ENCODE data around the gene MRPL49.

MRPL49 gene

DNA sequence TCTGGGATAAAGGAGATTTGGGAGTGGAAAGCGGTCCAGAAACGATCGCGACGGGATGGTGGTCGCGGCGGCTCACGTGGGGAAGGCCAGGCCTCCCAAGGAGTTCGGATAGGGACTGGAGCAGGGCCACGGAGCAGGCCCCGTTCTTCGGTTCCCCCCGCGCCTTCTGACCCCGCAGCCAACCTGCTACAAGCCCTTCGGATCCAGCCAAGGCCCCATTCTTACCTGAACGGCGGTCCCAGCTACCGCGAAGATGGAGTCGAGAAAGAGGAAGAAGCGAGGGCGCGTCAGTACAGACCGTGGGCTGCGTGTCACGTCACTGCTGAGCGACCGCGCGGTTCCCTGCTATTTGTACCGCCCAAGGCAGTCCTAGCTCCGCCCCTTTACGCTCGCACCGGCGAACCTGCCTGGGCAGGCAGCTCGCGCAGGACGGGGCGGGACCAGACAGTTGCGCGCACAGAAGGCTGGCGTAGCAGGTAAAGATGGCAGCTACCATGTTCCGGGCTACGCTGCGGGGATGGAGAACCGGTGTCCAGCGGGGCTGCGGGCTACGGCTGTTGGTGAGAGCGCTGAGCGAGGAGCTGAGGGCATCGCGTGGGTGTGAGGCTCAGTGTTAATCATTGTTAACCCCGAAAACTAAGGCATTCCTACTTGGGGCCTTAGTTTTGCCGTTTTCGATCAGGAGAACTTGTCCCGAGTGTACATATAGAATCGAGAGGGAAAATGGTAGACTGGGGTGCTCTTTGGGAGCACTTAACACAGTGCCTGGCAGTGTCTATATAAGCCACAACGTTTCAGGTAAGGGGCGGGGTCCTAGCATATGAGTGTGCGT is at the start of gene MRPL49, which contains the start of gene FAU:
MRPL49 (plus strand) TSS at position 457 of the 832 bp plus-strand sequence; CDS start at position 483, 26 bp downstream.
FAU (minus strand) TSS at position 270 of the 832 bp plus-strand sequence. CDS start 321 bp downstream, outside the sequence.
- Histone ChIP-seq H3K79me2 (ENCODE audit: control insufficient read depth, insufficient read depth, low read length, unreplicated experiment) (peaks cover 49% of the 10 kb centered on the region), H3K4me1 (ENCODE audit: control insufficient read depth, insufficient read depth, low read length, unreplicated experiment) (peaks cover 13% of the 10 kb centered on the region), H3K36me3 (ENCODE audit: insufficient read depth, low read length) (peaks cover 17% of the 10 kb centered on the region; the same call in 1 of the 2 replicates)

DNA sequence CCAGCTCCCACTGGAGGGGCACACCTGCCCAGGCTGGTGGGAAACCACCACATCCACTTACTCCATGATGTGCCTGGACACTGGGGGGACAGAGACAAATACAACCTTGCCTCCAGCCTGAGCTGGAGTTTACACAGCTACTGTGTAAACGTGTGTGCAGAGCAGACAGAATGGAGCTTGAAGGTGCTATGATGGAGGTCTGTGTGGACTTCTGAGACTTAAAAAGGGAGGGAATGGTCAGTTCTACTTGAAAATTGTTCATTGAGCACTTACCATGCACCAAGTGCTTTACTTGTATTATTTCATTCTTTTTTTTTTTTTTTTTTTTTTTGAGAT is 49.5 kb upstream of the MRPL49 start:
- Histone ChIP-seq H3K79me2 (ENCODE audit: control insufficient read depth, insufficient read depth, low read length, unreplicated experiment) (no peaks in the 10 kb centered on the region), H3K27ac (ENCODE audit: low read depth, low read length) (no peak overlapping the region), H3K4me1 (ENCODE audit: control insufficient read depth, insufficient read depth, low read length, unreplicated experiment) (no peaks in the 10 kb centered on the region), H3K4me3 (ENCODE audit: low read depth, low read length) (no peak overlapping the region), H2AFZ (ENCODE audit: low read length, unreplicated experiment) (no peak overlapping the region), H3K36me3 (ENCODE audit: insufficient read depth, low read length) (no peaks in the 10 kb centered on the region), H3K27me3 (ENCODE audit: insufficient read depth, low read length) (no peaks in the 10 kb centered on the region)

More for the DNA sequence above, at the start of gene MRPL49, which contains the start of gene FAU:
- H3K27ac ChIP-seq (ENCODE audit: low read depth, low read length), result peak within 1 kb of the TSS; percentile 78
- H3K27me3 ChIP-seq (ENCODE audit: insufficient read depth, low read length), result no peaks in the 10 kb centered on the region
- peak within 1 kb of the TSS; percentile 100 for H3K4me3 ChIP-seq (ENCODE audit: low read depth, low read length)
- H2AFZ ChIP-seq (ENCODE audit: low read length, unreplicated experiment), result peak within 1 kb of the TSS; percentile 70

DNA sequence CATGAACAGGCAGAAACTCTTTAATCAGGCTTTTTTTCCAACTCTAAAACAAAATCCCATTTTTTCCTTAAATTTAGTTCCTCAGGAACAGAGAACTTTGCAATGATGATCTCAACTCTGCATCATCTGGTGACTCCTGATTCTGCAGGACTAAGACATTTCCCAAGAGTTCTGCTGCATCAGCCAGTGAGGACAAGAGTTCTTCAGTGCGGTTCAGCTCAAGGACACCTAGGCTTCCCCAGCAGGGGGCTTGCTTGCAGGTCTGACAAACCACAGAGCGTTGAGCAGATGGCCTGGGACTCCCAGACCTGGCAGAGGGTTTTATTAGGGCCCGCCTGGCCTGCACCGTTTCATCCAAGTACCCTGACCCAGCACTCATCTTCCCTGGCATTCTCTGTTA is 44.7 kb upstream of the MRPL49 start:
- Histone ChIP-seq H3K79me2 (ENCODE audit: control insufficient read depth, insufficient read depth, low read length, unreplicated experiment) (peaks cover 39% of the 10 kb centered on the region), H3K27ac (ENCODE audit: low read depth, low read length) (no peak overlapping the region)

DNA sequence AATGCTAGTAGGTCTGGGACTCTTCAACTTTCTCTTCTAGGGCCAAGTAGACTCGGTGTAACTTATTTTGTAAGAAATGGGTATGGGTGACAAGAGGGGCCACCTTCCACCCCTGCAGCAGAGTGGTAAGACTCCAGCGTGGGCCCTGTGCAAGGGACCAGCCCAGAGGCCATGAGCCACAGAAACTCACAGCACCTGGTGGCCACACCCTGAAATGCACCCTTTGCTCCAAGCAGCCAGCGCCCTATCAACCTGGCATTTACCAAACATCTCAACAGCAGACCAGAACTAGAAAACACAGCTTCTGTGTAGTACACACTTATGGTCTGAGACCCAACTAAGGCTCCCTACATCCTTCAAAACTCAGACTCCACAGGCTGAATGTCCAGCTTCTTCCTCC is 44.0 kb upstream of the MRPL49 start:
- Histone ChIP-seq H3K27ac (ENCODE audit: low read depth, low read length) (no peak overlapping the region), H3K4me1 (ENCODE audit: control insufficient read depth, insufficient read depth, low read length, unreplicated experiment) (peaks cover 10% of the 10 kb centered on the region), H3K4me3 (ENCODE audit: low read depth, low read length) (no peak overlapping the region), H3K27me3 (ENCODE audit: insufficient read depth, low read length) (no peaks in the 10 kb centered on the region), H3K36me3 (ENCODE audit: insufficient read depth, low read length) (peaks cover 8% of the 10 kb centered on the region; the same call in 1 of the 2 replicates), H2AFZ (ENCODE audit: low read length, unreplicated experiment) (no peak overlapping the region), H3K79me2 (ENCODE audit: control insufficient read depth, insufficient read depth, low read length, unreplicated experiment) (peaks cover 46% of the 10 kb centered on the region)

More for the DNA sequence above, 44.7 kb upstream of the MRPL49 start:
- no peaks in the 10 kb centered on the region for H3K27me3 ChIP-seq (ENCODE audit: insufficient read depth, low read length)
- H3K4me3 ChIP-seq (ENCODE audit: low read depth, low read length), result no peak overlapping the region
- H2AFZ ChIP-seq (ENCODE audit: low read length, unreplicated experiment), result no peak overlapping the region
- H3K4me1 ChIP-seq (ENCODE audit: control insufficient read depth, insufficient read depth, low read length, unreplicated experiment), result peaks cover 4% of the 10 kb centered on the region
- peaks cover 4% of the 10 kb centered on the region; the same call in 1 of the 2 replicates for H3K36me3 ChIP-seq (ENCODE audit: insufficient read depth, low read length)

DNA sequence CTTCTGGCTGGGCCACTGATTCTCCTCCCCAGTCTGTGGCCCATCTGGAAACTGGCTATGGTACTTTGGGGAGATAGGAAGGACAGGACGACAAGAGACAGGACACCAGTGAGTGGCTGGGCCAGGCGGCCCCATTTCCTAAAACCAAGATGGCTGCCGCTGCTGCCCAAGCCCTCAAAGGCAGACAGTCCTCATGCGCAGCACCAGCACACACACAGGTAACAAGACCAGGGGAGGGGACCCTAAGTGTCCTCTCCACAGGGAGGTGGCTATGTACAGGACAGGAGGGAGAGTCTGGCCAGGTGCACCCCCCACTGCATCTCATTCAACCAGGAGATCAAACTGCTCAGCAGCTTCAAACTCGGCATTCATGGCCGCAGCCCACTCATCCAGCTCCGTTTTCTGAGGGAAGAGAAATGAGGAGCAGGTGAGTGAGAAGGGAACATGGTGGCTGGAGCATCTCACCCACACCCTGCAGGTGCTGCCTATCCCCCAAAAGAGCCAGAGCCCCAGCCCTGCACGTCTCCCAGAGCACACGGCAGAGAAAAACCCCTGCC is 43.3 kb upstream of the MRPL49 start:
- Histone ChIP-seq H3K27ac (ENCODE audit: low read depth, low read length) (no peak overlapping the region), H3K36me3 (ENCODE audit: insufficient read depth, low read length) (peaks cover 8% of the 10 kb centered on the region; the same call in 1 of the 2 replicates), H3K27me3 (ENCODE audit: insufficient read depth, low read length) (no peaks in the 10 kb centered on the region), H3K4me1 (ENCODE audit: control insufficient read depth, insufficient read depth, low read length, unreplicated experiment) (peaks cover 10% of the 10 kb centered on the region), H3K79me2 (ENCODE audit: control insufficient read depth, insufficient read depth, low read length, unreplicated experiment) (peaks cover 53% of the 10 kb centered on the region), H3K4me3 (ENCODE audit: low read depth, low read length) (no peak overlapping the region), H2AFZ (ENCODE audit: low read length, unreplicated experiment) (no peak overlapping the region)

DNA sequence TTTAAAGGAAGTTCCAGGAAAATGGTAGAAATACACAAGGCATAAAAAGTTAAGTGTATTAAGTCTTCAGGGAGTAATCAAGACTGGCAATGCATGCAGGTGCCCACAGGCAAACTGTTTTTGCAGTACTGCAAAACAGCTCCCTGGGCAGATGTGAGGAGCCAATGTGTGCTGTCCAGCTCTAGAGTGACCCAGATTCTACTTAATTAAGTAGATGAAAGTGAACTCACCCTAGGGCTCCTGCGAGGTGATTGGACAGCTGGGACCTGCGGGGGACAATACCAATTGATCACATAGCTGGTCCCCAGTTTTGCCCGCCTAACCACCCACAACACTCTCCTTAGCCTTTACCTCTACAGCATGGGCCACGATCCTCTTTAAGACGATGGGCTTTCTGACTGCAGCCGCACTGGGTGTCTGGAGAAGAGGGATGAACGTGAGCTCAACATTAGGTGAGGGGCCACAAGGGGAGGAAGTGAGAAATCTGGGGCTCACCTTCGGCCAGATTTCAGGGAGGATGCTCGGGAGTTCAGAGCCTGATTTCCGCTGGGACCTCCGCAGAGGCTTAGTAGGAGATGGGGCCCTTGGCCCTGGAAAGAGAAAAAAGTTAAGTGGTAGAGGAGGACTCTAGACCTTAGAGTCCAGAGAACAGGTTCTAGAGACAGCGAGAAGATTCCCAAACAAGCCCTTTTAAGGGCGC is 38.8 kb upstream of the MRPL49 start:
- peak overlapping the region; percentile 97 for H3K4me3 ChIP-seq (ENCODE audit: low read depth, low read length)
- H2AFZ ChIP-seq (ENCODE audit: low read length, unreplicated experiment), result peak overlapping the region; percentile 92
- peaks cover 65% of the 10 kb centered on the region for H3K79me2 ChIP-seq (ENCODE audit: control insufficient read depth, insufficient read depth, low read length, unreplicated experiment)
- H3K27me3 ChIP-seq (ENCODE audit: insufficient read depth, low read length), result no peaks in the 10 kb centered on the region
- peak overlapping the region; percentile 87 for H3K27ac ChIP-seq (ENCODE audit: low read depth, low read length)
- H3K36me3 ChIP-seq (ENCODE audit: insufficient read depth, low read length), result peaks cover 12% of the 10 kb centered on the region; the same call in 1 of the 2 replicates
- H3K4me1 ChIP-seq (ENCODE audit: control insufficient read depth, insufficient read depth, low read length, unreplicated experiment), result peaks cover 21% of the 10 kb centered on the region

DNA sequence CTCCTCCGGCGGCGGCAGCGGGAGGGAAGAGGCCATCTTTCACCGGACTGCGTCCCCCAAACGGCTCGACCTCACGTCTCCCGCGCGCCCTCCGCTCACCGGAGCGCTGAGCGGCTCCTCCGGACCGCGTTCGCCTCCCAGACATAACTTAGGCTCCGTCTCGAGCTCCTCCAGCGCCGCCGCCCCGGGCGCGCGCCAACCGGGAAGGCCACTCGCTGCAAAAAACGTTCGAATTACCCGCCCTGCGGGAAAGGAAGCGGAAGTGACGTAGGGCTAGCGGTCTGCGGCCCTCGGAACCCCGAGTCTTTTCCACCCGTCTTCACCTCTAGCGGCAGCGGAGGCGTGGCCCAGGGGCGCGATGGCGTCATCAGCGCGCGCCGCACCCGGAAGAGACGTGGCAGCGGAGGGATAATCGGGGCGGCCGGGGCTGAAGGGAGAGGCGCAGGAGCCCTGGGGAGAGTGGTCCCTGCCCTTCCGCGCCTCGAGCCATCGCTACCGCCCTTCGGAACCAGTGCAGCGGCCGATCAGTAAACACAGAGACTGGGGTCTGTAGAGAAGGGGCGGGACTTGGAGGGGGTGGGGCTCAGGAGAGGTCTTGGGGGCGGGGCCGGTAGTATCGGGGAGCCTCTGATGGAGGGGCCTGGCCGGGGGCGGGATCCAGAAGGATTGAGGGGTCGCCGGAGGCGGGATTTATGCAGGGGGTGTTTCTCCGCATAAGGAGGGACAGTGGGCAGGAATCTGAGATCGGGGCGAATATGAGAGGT is 38.1 kb upstream of the MRPL49 start, which contains the start of the genes CDCA5 and ZFPL1:
CDCA5 (minus strand) TSS at position 207 of the 764 bp plus-strand sequence; CDS start at position 145, 62 bp downstream.
ZFPL1 (plus strand) TSS at position 389 of the 764 bp plus-strand sequence. CDS start 477 bp downstream, outside the sequence.
- Histone ChIP-seq H3K4me3 (ENCODE audit: low read depth, low read length) (peak within 1 kb of the TSS; percentile 97), H3K36me3 (ENCODE audit: insufficient read depth, low read length) (peaks cover 8% of the 10 kb centered on the region; the same call in 1 of the 2 replicates), H3K4me1 (ENCODE audit: control insufficient read depth, insufficient read depth, low read length, unreplicated experiment) (peaks cover 21% of the 10 kb centered on the region), H2AFZ (ENCODE audit: low read length, unreplicated experiment) (peak within 1 kb of the TSS; percentile 92), H3K27ac (ENCODE audit: low read depth, low read length) (peak within 1 kb of the TSS; percentile 87), H3K79me2 (ENCODE audit: control insufficient read depth, insufficient read depth, low read length, unreplicated experiment) (peaks cover 58% of the 10 kb centered on the region), H3K27me3 (ENCODE audit: insufficient read depth, low read length) (no peaks in the 10 kb centered on the region)

DNA sequence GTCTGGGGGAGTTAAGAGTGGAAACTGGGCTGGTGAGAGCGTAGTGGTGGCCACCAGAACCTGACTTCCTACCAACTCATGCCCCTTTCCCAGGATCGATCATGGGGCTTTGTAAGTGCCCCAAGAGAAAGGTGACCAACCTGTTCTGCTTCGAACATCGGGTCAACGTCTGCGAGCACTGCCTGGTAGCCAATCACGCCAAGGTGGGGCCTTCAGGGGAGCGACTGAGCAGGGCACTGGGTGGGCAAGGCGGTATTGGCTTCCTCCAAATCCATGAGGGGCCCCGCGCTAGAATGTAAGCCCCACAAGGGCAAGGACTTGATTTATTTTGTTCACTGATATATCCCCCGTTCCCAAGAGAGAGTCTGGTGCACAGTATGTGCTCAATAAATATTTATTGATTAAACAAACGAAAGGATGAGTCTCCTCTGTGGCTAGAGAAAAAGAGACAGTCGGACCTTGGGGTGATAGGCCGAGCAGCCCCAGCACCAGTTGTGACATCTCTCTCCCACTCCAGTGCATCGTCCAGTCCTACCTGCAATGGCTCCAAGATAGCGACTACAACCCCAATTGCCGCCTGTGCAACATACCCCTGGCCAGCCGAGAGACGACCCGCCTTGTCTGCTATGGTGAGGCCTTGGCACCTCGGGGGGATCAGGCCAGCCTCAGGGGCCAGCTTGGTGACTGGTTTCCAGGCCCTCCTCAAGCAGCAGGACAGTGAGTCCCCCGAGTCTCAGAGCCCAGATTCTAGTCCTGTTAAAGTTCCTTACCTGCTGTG is 37.3 kb upstream of the MRPL49 start:
- H3K27ac ChIP-seq (ENCODE audit: low read depth, low read length), result peak overlapping the region; percentile 87
- peak overlapping the region; percentile 60 for H2AFZ ChIP-seq (ENCODE audit: low read length, unreplicated experiment)

DNA sequence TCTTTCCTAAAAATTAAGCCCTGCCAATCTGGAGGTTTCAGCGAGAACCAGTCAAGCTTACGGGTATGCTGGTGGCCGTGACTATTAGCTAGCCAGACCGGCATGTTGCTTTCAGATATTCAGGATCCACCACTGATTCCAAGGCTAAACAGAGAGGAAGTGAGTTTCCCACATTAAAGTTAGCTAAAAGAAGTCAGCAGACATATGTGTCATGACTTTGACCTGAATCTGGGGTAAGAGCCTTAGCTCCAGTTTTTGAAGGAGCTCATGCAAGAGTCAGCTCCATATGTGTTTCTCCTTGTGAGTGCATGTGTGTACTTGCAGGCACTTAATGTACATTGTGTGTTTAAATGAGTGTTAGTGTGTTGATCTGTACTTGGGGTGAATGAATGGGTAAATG is 36.7 kb upstream of the MRPL49 start:
- Histone ChIP-seq H2AFZ (ENCODE audit: low read length, unreplicated experiment) (no peak overlapping the region), H3K4me1 (ENCODE audit: control insufficient read depth, insufficient read depth, low read length, unreplicated experiment) (peaks cover 21% of the 10 kb centered on the region), H3K27me3 (ENCODE audit: insufficient read depth, low read length) (no peaks in the 10 kb centered on the region), H3K36me3 (ENCODE audit: insufficient read depth, low read length) (peaks cover 8% of the 10 kb centered on the region; the same call in 1 of the 2 replicates), H3K79me2 (ENCODE audit: control insufficient read depth, insufficient read depth, low read length, unreplicated experiment) (peaks cover 47% of the 10 kb centered on the region), H3K4me3 (ENCODE audit: low read depth, low read length) (peak overlapping the region; percentile 97), H3K27ac (ENCODE audit: low read depth, low read length) (no peak overlapping the region)

More for the DNA sequence above, 37.3 kb upstream of the MRPL49 start:
- Histone ChIP-seq H3K27me3 (ENCODE audit: insufficient read depth, low read length) (no peaks in the 10 kb centered on the region), H3K36me3 (ENCODE audit: insufficient read depth, low read length) (peaks cover 8% of the 10 kb centered on the region; the same call in 1 of the 2 replicates), H3K79me2 (ENCODE audit: control insufficient read depth, insufficient read depth, low read length, unreplicated experiment) (peaks cover 52% of the 10 kb centered on the region), H3K4me3 (ENCODE audit: low read depth, low read length) (peak overlapping the region; percentile 97), H3K4me1 (ENCODE audit: control insufficient read depth, insufficient read depth, low read length, unreplicated experiment) (peaks cover 21% of the 10 kb centered on the region)

All from ACC112 (cell line).